A549 treated with Hydrocortisone at 1 μM for 4 hours (cell line): ENCODE results near the gene PAK1IP1. TPM values are rescaled to one million over a fixed set of nuclear protein-coding genes. Genes with fewer than 3 reads are reported as not detected.

Experiments used
- total RNA-seq: library from RNA; stranded (reverse); fragments of 200-300 nt; extraction: Qiagen RNA extraction; gene quantifications from 5 replicates; pipeline ENCODE4 v1.2.3, GENCODE V29; 2022

Gene PAK1IP1
- 17.2 to 22.9 TPM (median 19.6 TPM) in 5 replicates for total RNA-seq

GRCh38 chr6:10694302-10695085, at the start of gene PAK1IP1, which contains the start of gene C6orf52:
TSS of gene PAK1IP1 (plus strand) at chr6:10694972. CDS start at chr6:10694986, 14 bp downstream.
TSS of gene C6orf52 (minus strand) at chr6:10694616. CDS start at chr6:10687550, 7,066 bp downstream.

GRCh38 chr6:10722820-10723566, 28.2 kb downstream of the PAK1IP1 start, which contains the start of gene TMEM14C:
TSS of gene TMEM14C (plus strand) at chr6:10723070. CDS start at chr6:10724614, 1,544 bp downstream.

GRCh38 chr6:10747251-10747972, 52.6 kb downstream of the PAK1IP1 start, which contains the start of gene TMEM14B:
TSS of gene TMEM14B (plus strand) at chr6:10747805. CDS start at chr6:10749246, 1,441 bp downstream.

Other genes starting within 250 kb of the PAK1IP1 start
- 4.6 to 7.8 TPM (median 4.9 TPM) in 5 replicates for gene GCNT2, start 173.6 kb upstream of the PAK1IP1 start, total RNA-seq
- 1.5 to 2.7 TPM (median 2.1 TPM) in 5 replicates for gene C6orf52, start 356 bp upstream of the PAK1IP1 start, total RNA-seq
- 141 to 168 TPM (median 150 TPM) in 5 replicates for gene TMEM14C, start 28.1 kb downstream of the PAK1IP1 start, total RNA-seq
- gene TMEM14B, start 52.8 kb downstream of the PAK1IP1 start, total RNA-seq: 122 to 161 TPM (median 139 TPM) in 5 replicates
- gene MAK, start 143.6 kb downstream of the PAK1IP1 start, total RNA-seq: 0.09 to 0.21 TPM (median 0.13 TPM) in 5 replicates
- gene GCM2, start 187.1 kb downstream of the PAK1IP1 start, total RNA-seq: 0.03 TPM in 1 of 5 replicates, not detected in the others
- 1.3 to 4.0 TPM (median 2.4 TPM) in 5 replicates for gene SYCP2L, start 192.1 kb downstream of the PAK1IP1 start, total RNA-seq